ENCODE results near the gene FBXO34. TPM values are rescaled to one million over a fixed set of nuclear protein-coding genes. Genes with fewer than 3 reads are reported as not detected.

The FBXO34 gene
- total and polyA plus RNA-seq, 12 donors, result 5.9 to 31.0 (median 18.5) TPM

- Histone ChIP-seq H3K36me3 (replicated peaks in 1 of 2) (no peaks in the 10 kb centered on the region), H3K27ac (no peak overlapping the region), H3K9me3 (replicated peaks in 1 of 3) (peaks cover 0 to 12% (median 0%) of the 10 kb centered on the region in 3 donors), H3K27me3 (no peaks in the 10 kb centered on the region), H3K4me1 (replicated peaks in 1 of 2) (peaks cover 0 to 13% of the 10 kb centered on the region in 2 donors), H3K4me3 (no peak overlapping the region)
- intact Hi-C loops (cut with DNase I), result no loop called here
- no peak for DNase-seq
- TF ChIP-seq POLR2A (IDR thresholded peaks at IDR 0.05) (no peak), CTCF (IDR thresholded peaks at IDR 0.05) (no peak)
- WGBS, 4 donors, result 92 to 99% (median 95%) methylated on average over 5 of the region's 5 CpGs
Measured at GRCh38 chr14:55313480-55313879, 42.3 kb downstream of the FBXO34 start.

DNA sequence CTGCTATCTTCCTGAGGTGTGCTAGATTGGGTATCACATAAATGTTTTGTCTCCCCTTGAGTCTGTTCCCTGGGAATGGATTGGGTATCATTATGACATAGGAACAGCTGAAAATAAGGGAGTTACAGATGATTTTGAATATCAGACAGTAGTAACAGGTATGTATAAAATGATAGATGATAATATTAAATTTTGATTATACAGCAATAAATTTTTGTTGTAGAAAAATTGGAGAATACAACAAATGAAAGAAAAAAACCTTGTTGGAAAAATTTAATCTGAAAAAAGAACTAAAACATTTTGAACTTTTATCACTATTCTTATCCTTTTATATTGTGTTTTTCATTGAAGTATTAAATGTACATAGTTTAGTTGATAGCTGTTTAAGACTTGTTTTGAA, 43.2 kb downstream of the FBXO34 start:
- Histone ChIP-seq H3K9me3 (replicated peaks in 1 of 3) (peaks cover 0 to 12% (median 0%) of the 10 kb centered on the region in 3 donors), H3K27me3 (no peaks in the 10 kb centered on the region), H3K27ac (no peak overlapping the region), H3K4me3 (no peak overlapping the region), H3K4me1 (replicated peaks in 1 of 2) (peaks cover 0 to 10% of the 10 kb centered on the region in 2 donors), H3K36me3 (replicated peaks in 1 of 2) (no peaks in the 10 kb centered on the region)
- TF ChIP-seq POLR2A (IDR thresholded peaks at IDR 0.05) (no peak), CTCF (IDR thresholded peaks at IDR 0.05) (no peak)
- intact Hi-C loops (cut with DNase I), result no loop called here
- DNase-seq, result no peak

DNA sequence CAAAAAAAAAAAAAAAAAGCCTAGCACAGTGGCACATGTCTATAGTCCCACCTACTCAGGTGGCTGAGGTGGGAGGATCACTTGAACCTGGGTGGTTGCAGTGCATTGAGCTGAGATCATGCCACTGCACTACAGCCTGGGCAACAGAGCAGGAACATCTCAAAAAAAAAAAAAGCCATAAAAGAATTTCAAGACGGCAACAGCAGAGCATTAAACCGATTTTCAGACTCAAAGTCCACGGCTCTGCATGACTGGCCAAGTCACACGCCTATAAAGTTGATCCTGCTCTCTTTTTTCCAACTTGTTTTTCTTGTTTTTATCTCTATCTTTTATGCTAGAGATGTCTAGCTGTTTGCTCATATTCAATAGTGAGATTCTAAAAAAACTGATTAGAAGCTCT, 45.3 kb downstream of the FBXO34 start:
- H3K27ac ChIP-seq, result no peak overlapping the region
- intact Hi-C loops (cut with DNase I), result no loop called here
- no peak for DNase-seq
- peaks cover 0 to 12% (median 0%) of the 10 kb centered on the region in 3 donors for H3K9me3 ChIP-seq (replicated peaks in 1 of 3)
- H3K4me3 ChIP-seq, result no peak overlapping the region
- WGBS, 4 donors, result 90 to 96% (median 95%) methylated on average over 4 of the region's 4 CpGs
- H3K27me3 ChIP-seq, result no peaks in the 10 kb centered on the region
- no peaks in the 10 kb centered on the region for H3K36me3 ChIP-seq (replicated peaks in 1 of 2)
- H3K4me1 ChIP-seq (replicated peaks in 1 of 2), result no peaks in the 10 kb centered on the region
- TF ChIP-seq POLR2A (IDR thresholded peaks at IDR 0.05), result no peak
- TF ChIP-seq CTCF (IDR thresholded peaks at IDR 0.05), result no peak

GRCh38 chr14:55317542-55318306, 46.5 kb downstream of the FBXO34 start:
- H3K36me3 ChIP-seq (replicated peaks in 1 of 2), result no peaks in the 10 kb centered on the region
- no peak overlapping the region for H3K27ac ChIP-seq
- no peak overlapping the region for H3K4me3 ChIP-seq
- 60 to 82% (median 73%) methylated on average over 3 of the region's 3 CpGs for WGBS, 4 donors
- H3K4me1 ChIP-seq (replicated peaks in 1 of 2), result no peaks in the 10 kb centered on the region
- no peaks in the 10 kb centered on the region for H3K27me3 ChIP-seq
- TF ChIP-seq CTCF (IDR thresholded peaks at IDR 0.05) (no peak), POLR2A (IDR thresholded peaks at IDR 0.05) (no peak)
- peaks cover 0 to 4% (median 0%) of the 10 kb centered on the region in 3 donors for H3K9me3 ChIP-seq (replicated peaks in 1 of 3)
- intact Hi-C loops (cut with DNase I), result no loop called here
- DNase-seq, result no peak

All from adrenal gland (tissue), 12 donors.